HCT116 (cell line): Measurements from ENCODE around the gene CBLB. TPM values are rescaled to one million over a fixed set of nuclear protein-coding genes. Genes with fewer than 3 reads are reported as not detected.

Experiments
- ATAC-seq: fragments of 200-7000 bp; cut with Tn5 transposase; 2 replicates; pipeline ENCODE4 v1.9.1; 2020; ENCODE audit warnings: mild to moderate bottlenecking, moderate library complexity
- BruUV-seq: library from RNA; stranded (reverse); fragments of 400-500 nt; replicated peaks from 2 replicates; lab custom pipeline; 2021; lab: Mats Ljungman, UMichigan
- CTCF ChIA-PET: fragments of 300-600 bp; sonication (Branson Sonifier 250); formaldehyde crosslinking; loops from one replicate; lab custom pipeline; 2021; ENCODE audit warnings: antibody characterized with exemption; lab: Charles Lee
- POLR2A ChIA-PET: fragments of 300-600, 350-600 bp; sonication (Branson Sonifier 250); formaldehyde crosslinking; loops from one replicate; lab custom pipeline; 2021; ENCODE audit warnings: antibody characterized with exemption; lab: Charles Lee
- RAD21 ChIA-PET, 2 experiments: fragments of 300-600 bp; sonication (Branson Sonifier 250); formaldehyde crosslinking; loops; one replicate each; lab custom pipeline; 2023; ENCODE audit warnings: low total read pairs in 2 of 2; ENCODE audit not compliant: uncharacterized antibody in 2 of 2, unreplicated experiment in 2 of 2, low non-redundant PET in 1 of 2; lab: Charles Lee
- DNase-seq: peaks from one replicate; pipeline ENCODE4 v3.0.0-alpha.2; 2010; ENCODE audit warnings: low read depth, low spot score
- H2AFZ ChIP-seq: fragments of 200-600 bp; shearing (Covaris generic), sonication (generic); 2 replicates; pipeline ENCODE4 v1.6.1; 2017; ENCODE audit warnings: low read depth, mixed run types, mixed read lengths, antibody characterized with exemption, low read length; ENCODE audit not compliant: poor library complexity, severe bottlenecking
- H3K27ac ChIP-seq: 2 replicates; pipeline ENCODE4 v1.5.1; 2012; ENCODE audit warnings: low read depth, low read length
- H3K27me3 ChIP-seq: fragments of 200-600 bp; sonication (generic); 2 replicates; pipeline ENCODE4 v1.6.1; 2016; ENCODE audit warnings: mixed run types, low read length, mixed read lengths; ENCODE audit not compliant: insufficient read depth
- H3K36me3 ChIP-seq, 2 experiments: fragments of 200-500 bp in 1 of 2; fragments of 200-600 bp in 1 of 2; sonication (Bioruptor generic) in 1 of 2; sonication (generic) in 1 of 2; 2 replicates each; pipeline versions ENCODE4 v1.5.1 to v1.6.1; 2014 to 2016; ENCODE audit warnings: low read length in 2 of 2, inconsistent platforms in 1 of 2, mixed read lengths in 1 of 2, mixed run types in 1 of 2; ENCODE audit not compliant: insufficient read depth in 2 of 2, control insufficient read depth in 1 of 2
- H3K4me1 ChIP-seq, 2 experiments: fragments of 200-600 bp in 1 of 2; sonication (generic) in 1 of 2; 2 replicates each; pipeline versions ENCODE4 v1.5.1 to v1.6.1; 2012 to 2017; ENCODE audit warnings: low read length in 2 of 2, inconsistent platforms in 1 of 2, mild to moderate bottlenecking in 1 of 2, mixed read lengths in 1 of 2, mixed run types in 1 of 2, moderate library complexity in 1 of 2; ENCODE audit not compliant: insufficient read depth in 2 of 2, control insufficient read depth in 1 of 2
- H3K4me2 ChIP-seq: fragments of 200-600 bp; sonication (generic); 2 replicates; pipeline ENCODE4 v1.6.1; 2017; ENCODE audit warnings: mixed run types, low read length, mixed read lengths
- H3K4me3 ChIP-seq, 2 experiments: fragments of 200-600 bp in 1 of 2; sonication (generic) in 1 of 2; replicated peaks in 1 of 2; 2 replicates each; pipeline ENCODE4 v1.5.1; 2011 to 2016; ENCODE audit warnings: low read length in 2 of 2, control low read depth in 1 of 2, low read depth in 1 of 2, mild to moderate bottlenecking in 1 of 2, mixed read lengths in 1 of 2, mixed run types in 1 of 2
- H3K79me2 ChIP-seq: fragments of 200-600 bp; sonication (generic); 2 replicates; pipeline ENCODE4 v1.6.1; 2017; ENCODE audit warnings: mild to moderate bottlenecking, mixed run types, low read length, moderate library complexity, mixed read lengths; ENCODE audit not compliant: insufficient read depth
- H3K9ac ChIP-seq: fragments of 200-600 bp; sonication (generic); 2 replicates; pipeline ENCODE4 v1.6.1; 2016; ENCODE audit warnings: low read length, mixed read lengths
- H3K9me2 ChIP-seq: fragments of 200-600 bp; sonication (generic), shearing (Covaris generic); 2 replicates; pipeline ENCODE4 v1.6.1; 2017; ENCODE audit warnings: mixed run types, mild to moderate bottlenecking, moderate library complexity; ENCODE audit not compliant: insufficient read depth
- H3K9me3 ChIP-seq, 2 experiments: fragments of 200-500 bp in 1 of 2; fragments of 200-600 bp in 1 of 2; sonication (Bioruptor generic) in 1 of 2; sonication (generic) in 1 of 2; 2 replicates each; pipeline ENCODE4 v1.6.1; 2014 to 2017; ENCODE audit warnings: low read length in 2 of 2, mixed read lengths in 2 of 2, inconsistent platforms in 1 of 2, low read depth in 1 of 2, mild to moderate bottlenecking in 1 of 2, mixed run types in 1 of 2, moderate library complexity in 1 of 2; ENCODE audit not compliant: control insufficient read depth in 1 of 2, insufficient read depth in 1 of 2
- H4K20me1 ChIP-seq: fragments of 200-600 bp; sonication (generic), shearing (Covaris generic); 2 replicates; pipeline ENCODE4 v1.6.1; 2017; ENCODE audit warnings: mixed run types, mild to moderate bottlenecking, moderate library complexity; ENCODE audit not compliant: insufficient read depth
- CEBPB ChIP-seq: IDR thresholded peaks from 2 replicates; pipeline ENCODE4 v1.6.1; 2012; ENCODE audit warnings: low read depth
- ELF1 ChIP-seq: IDR thresholded peaks from 2 replicates; pipeline ENCODE4 v1.6.1; 2012; ENCODE audit warnings: low read depth, borderline replicate concordance
- JUND ChIP-seq: IDR thresholded peaks from 2 replicates; pipeline ENCODE4 v1.6.1; 2012
- POLR2AphosphoS5 ChIP-seq: IDR thresholded peaks from 2 replicates; pipeline ENCODE4 v1.6.1; 2011; ENCODE audit warnings: mild to moderate bottlenecking, low read depth, low read length, moderate library complexity
- RAD21 ChIP-seq: IDR thresholded peaks from 2 replicates; pipeline ENCODE4 v1.6.1; 2012; ENCODE audit warnings: low read depth, mild to moderate bottlenecking
- REST ChIP-seq: IDR thresholded peaks from 2 replicates; pipeline ENCODE4 v1.6.1; 2012; ENCODE audit warnings: low read depth
- TCF7L2 ChIP-seq: IDR thresholded peaks from 2 replicates; pipeline ENCODE4 v1.7.0; 2011; ENCODE audit warnings: borderline replicate concordance, inconsistent platforms; ENCODE audit not compliant: insufficient read depth, insufficient read length; ENCODE audit errors: extremely low read depth
- ZBTB33 ChIP-seq: IDR thresholded peaks from 2 replicates; pipeline ENCODE4 v1.6.1; 2011; ENCODE audit warnings: mild to moderate bottlenecking, low read length, moderate library complexity; ENCODE audit not compliant: insufficient replicate concordance; ENCODE audit errors: extremely low read depth
- ZFX ChIP-seq: fragments of 450-650 bp; IDR thresholded peaks from 2 replicates; pipeline ENCODE4 v1.6.1; 2017
- intact Hi-C: fragments of 100-400 bp; cut with micrococcal nuclease; formaldehyde crosslinking; loops from 2 replicates; pipeline ENCODE4 v1.10.0; 2022
- total RNA-seq: library from RNA; stranded (reverse); gene quantifications from one replicate; pipeline ENCODE4 v1.2.1, GENCODE V29; 2021; ENCODE audit not compliant: unreplicated experiment

The CBLB gene
- total RNA-seq, 1 experiment from 2014 or later: 10.4 TPM

- POLR2A ChIA-PET: no interaction called here
- H3K79me2 ChIP-seq: no peaks in the 10 kb centered on the region
- TF ChIP-seq ZBTB33 (no peak), ZFX (no peak), CEBPB (no peak), POLR2AphosphoS5 (no peak), RAD21 (no peak), JUND (no peak), REST (no peak), ELF1 (no peak), TCF7L2 (no peak)
Observed at GRCh38 chr3:105844704-105845103, 24.1 kb downstream of the CBLB start.

More at GRCh38 chr3:105844704-105845103, 24.1 kb downstream of the CBLB start:
- no TSS peak for BruUV-seq
- Histone ChIP-seq H2AFZ (no peak overlapping the region), H4K20me1 (no peaks in the 10 kb centered on the region), H3K4me1 (no peaks in the 10 kb centered on the region), H3K9me3 (no peaks in the 10 kb centered on the region), H3K4me3 (no peak overlapping the region), H3K9me2 (no peaks in the 10 kb centered on the region; the same call in 1 of the 2 replicates), H3K27ac (no peak overlapping the region), H3K4me2 (no peak overlapping the region), H3K9ac (no peak overlapping the region), H3K36me3 (no peaks in the 10 kb centered on the region), H3K27me3 (no peaks in the 10 kb centered on the region)
- intact Hi-C loops: no loop called here
- DNase-seq: no peak
- no peak for ATAC-seq
- ChIA-PET RAD21 (no interaction called here), CTCF (no interaction called here)
